H9 (cell line): ENCODE results near the gene ETFA. TPM values are rescaled to one million over a fixed set of nuclear protein-coding genes. Genes with fewer than 3 reads are reported as not detected.
A peak's percentile ranks its signal among the peaks of the same experiment; 100 is the strongest.

Experiments
- DNase-seq: peaks from one replicate; pipeline ENCODE4 v3.0.0-alpha.2; 2017
- H2AFZ ChIP-seq: one replicate; pipeline ENCODE4 v1.6.1; 2013; ENCODE audit warnings: mild to moderate bottlenecking, low read length, control low read depth, moderate library complexity
- H2AK5ac ChIP-seq: 2 replicates; pipeline ENCODE4 v1.6.1; 2013; ENCODE audit warnings: low read length, control low read depth, mixed read lengths; ENCODE audit not compliant: insufficient read length
- H2BK120ac ChIP-seq: one replicate; pipeline ENCODE4 v1.6.1; 2013; ENCODE audit warnings: low read depth, mild to moderate bottlenecking, low read length, control low read depth, inconsistent platforms; ENCODE audit not compliant: poor library complexity, severe bottlenecking
- H2BK12ac ChIP-seq: 2 replicates; pipeline ENCODE4 v1.6.1; 2013; ENCODE audit warnings: low read length, control low read depth, mixed read lengths, low read depth; ENCODE audit not compliant: insufficient read length
- H2BK15ac ChIP-seq: 2 replicates; pipeline ENCODE4 v1.6.1; 2013; ENCODE audit warnings: low read depth, low read length, control low read depth
- H2BK20ac ChIP-seq: one replicate; pipeline ENCODE4 v1.6.1; 2013; ENCODE audit warnings: low read depth, mild to moderate bottlenecking, low read length, control low read depth, inconsistent platforms; ENCODE audit not compliant: poor library complexity, severe bottlenecking
- H2BK5ac ChIP-seq: 2 replicates; pipeline ENCODE4 v1.6.1; 2013; ENCODE audit warnings: low read length, control low read depth, mixed read lengths; ENCODE audit not compliant: insufficient read length
- H3K14ac ChIP-seq: 2 replicates; pipeline ENCODE4 v1.6.1; 2013; ENCODE audit warnings: low read length, control low read depth; ENCODE audit not compliant: insufficient read depth
- H3K18ac ChIP-seq: 2 replicates; pipeline ENCODE4 v1.6.1; 2013; ENCODE audit warnings: low read depth, mild to moderate bottlenecking, mixed read lengths, low read length, control low read depth; ENCODE audit not compliant: insufficient read length
- H3K23ac ChIP-seq: 2 replicates; pipeline ENCODE4 v1.6.1; 2013; ENCODE audit warnings: low read length, control low read depth, mixed read lengths, low read depth; ENCODE audit not compliant: insufficient read length
- H3K23me2 ChIP-seq: 2 replicates; pipeline ENCODE4 v1.6.1; 2013; ENCODE audit warnings: low read depth, mild to moderate bottlenecking, mixed read lengths, low read length, control low read depth; ENCODE audit not compliant: insufficient read length, poor library complexity, severe bottlenecking
- H3K27ac ChIP-seq: 2 replicates; pipeline ENCODE4 v1.5.1; 2013; ENCODE audit warnings: low read length, control low read depth, mixed read lengths, low read depth; ENCODE audit not compliant: insufficient read length
- H3K27me3 ChIP-seq: 2 replicates; pipeline ENCODE4 v1.6.1; 2013; ENCODE audit warnings: low read length, control low read depth, inconsistent platforms; ENCODE audit not compliant: insufficient read depth
- H3K4ac ChIP-seq: 2 replicates; pipeline ENCODE4 v1.6.1; 2013; ENCODE audit warnings: low read depth, mild to moderate bottlenecking, control low read depth, inconsistent platforms, low read length, moderate library complexity
- H3K4me1 ChIP-seq: 2 replicates; pipeline ENCODE4 v1.6.1; 2013; ENCODE audit warnings: low read length, control low read depth, inconsistent platforms; ENCODE audit not compliant: insufficient read depth
- H3K4me2 ChIP-seq: 2 replicates; pipeline ENCODE4 v1.6.1; 2013; ENCODE audit warnings: low read length, control low read depth, mixed read lengths; ENCODE audit not compliant: insufficient read length, insufficient read depth
- H3K56ac ChIP-seq: 2 replicates; pipeline ENCODE4 v1.6.1; 2013; ENCODE audit warnings: low read depth, mild to moderate bottlenecking, mixed read lengths, low read length, control low read depth; ENCODE audit not compliant: insufficient read length
- H3K79me1 ChIP-seq: 2 replicates; pipeline ENCODE4 v1.6.1; 2013; ENCODE audit warnings: low read depth, mild to moderate bottlenecking, moderate library complexity, low read length, control low read depth, inconsistent platforms; ENCODE audit not compliant: insufficient read depth, poor library complexity, severe bottlenecking
- H3K79me2 ChIP-seq: 2 replicates; pipeline ENCODE4 v1.6.1; 2013; ENCODE audit warnings: low read length, control low read depth, inconsistent platforms; ENCODE audit not compliant: insufficient read depth
- H3K9ac ChIP-seq: 2 replicates; pipeline ENCODE4 v1.6.1; 2013; ENCODE audit warnings: low read length, control low read depth, mixed read lengths; ENCODE audit not compliant: insufficient read length; ENCODE audit errors: extremely low read depth
- H3K9me3 ChIP-seq: one replicate; pipeline ENCODE4 v1.6.1; 2013; ENCODE audit warnings: low read depth, low read length, inconsistent platforms; ENCODE audit not compliant: control insufficient read depth
- H3T11ph ChIP-seq: one replicate; pipeline ENCODE4 v1.6.1; 2013; ENCODE audit warnings: mild to moderate bottlenecking, low read length, control low read depth, inconsistent platforms
- H4K20me1 ChIP-seq: one replicate; pipeline ENCODE4 v1.6.1; 2013; ENCODE audit not compliant: control insufficient read depth, insufficient read length, insufficient read depth
- H4K5ac ChIP-seq: 2 replicates; pipeline ENCODE4 v1.6.1; 2013; ENCODE audit warnings: low read depth, mild to moderate bottlenecking, mixed read lengths, low read length, control low read depth; ENCODE audit not compliant: insufficient read length
- H4K8ac ChIP-seq: replicated peaks from 2 replicates; pipeline ENCODE4 v1.6.1; 2013; ENCODE audit warnings: low read length, control low read depth, mixed read lengths, low read depth; ENCODE audit not compliant: insufficient read length
- H4K91ac ChIP-seq: 2 replicates; pipeline ENCODE4 v1.6.1; 2013; ENCODE audit warnings: low read depth, mild to moderate bottlenecking, moderate library complexity, mixed read lengths, low read length, control low read depth; ENCODE audit not compliant: insufficient read length
- H3K27ac Mint-ChIP-seq, 3 experiments: 2 replicates in 2 of 3; 3 replicates in 1 of 3; pipeline ENCODE4 v1.8.0; 2020 to 2021; ENCODE audit warnings: mixed read lengths in 3 of 3, mild to moderate bottlenecking in 1 of 3, moderate library complexity in 1 of 3
- H3K27me3 Mint-ChIP-seq: 2 replicates; pipeline ENCODE4 v1.8.0; 2021; ENCODE audit warnings: low read depth, mild to moderate bottlenecking, moderate library complexity, mixed read lengths
- H3K36me3 Mint-ChIP-seq, 3 experiments: 2 replicates in 2 of 3; 3 replicates in 1 of 3; pipeline ENCODE4 v1.8.0; 2020 to 2021; ENCODE audit warnings: low read depth in 3 of 3, mixed read lengths in 3 of 3; ENCODE audit not compliant: insufficient read depth in 1 of 3
- H3K4me1 Mint-ChIP-seq, 2 experiments: 2 replicates each; pipeline ENCODE4 v1.8.0; 2020; ENCODE audit warnings: mixed read lengths in 2 of 2
- H3K4me3 Mint-ChIP-seq, 2 experiments: 2 replicates in 1 of 2; 3 replicates in 1 of 2; pipeline ENCODE4 v1.8.0; 2020 to 2021; ENCODE audit warnings: mild to moderate bottlenecking in 2 of 2, mixed read lengths in 2 of 2, moderate library complexity in 1 of 2
- H3K9me3 Mint-ChIP-seq, 2 experiments: 2 replicates in 1 of 2; 3 replicates in 1 of 2; pipeline ENCODE4 v1.8.0; 2020; ENCODE audit warnings: mild to moderate bottlenecking in 2 of 2, mixed read lengths in 2 of 2, moderate library complexity in 1 of 2
- WGBS: extraction: QIAGEN DNeasy Blood & Tissue Kit; methylation state at CpG from one replicate; pipeline ENCODE4 v1.1.7; 2013; ENCODE audit warnings: missing lambda C conversion rate, low lambda C conversion rate, mixed read lengths; ENCODE audit not compliant: insufficient read length; ENCODE audit errors: extremely low coverage; 5-methylcytosine and 5-hydroxymethylcytosine counted together
- total RNA-seq: library from RNA; stranded (reverse); gene quantifications from 2 replicates; pipeline ENCODE4 v1.2.1, GENCODE V29; 2021
- TF ChIP-seq, protein P1 (sequence below): fragments of 200-600 bp; sonication (generic); conservative IDR thresholded peaks from 3 replicates; pipeline ENCODE4 v1.8.0; 2021; ENCODE audit warnings: antibody characterized with exemption, mild to moderate bottlenecking

Gene ETFA
- total RNA-seq, 1 experiment from 2014 or later = 109 TPM

DNA sequence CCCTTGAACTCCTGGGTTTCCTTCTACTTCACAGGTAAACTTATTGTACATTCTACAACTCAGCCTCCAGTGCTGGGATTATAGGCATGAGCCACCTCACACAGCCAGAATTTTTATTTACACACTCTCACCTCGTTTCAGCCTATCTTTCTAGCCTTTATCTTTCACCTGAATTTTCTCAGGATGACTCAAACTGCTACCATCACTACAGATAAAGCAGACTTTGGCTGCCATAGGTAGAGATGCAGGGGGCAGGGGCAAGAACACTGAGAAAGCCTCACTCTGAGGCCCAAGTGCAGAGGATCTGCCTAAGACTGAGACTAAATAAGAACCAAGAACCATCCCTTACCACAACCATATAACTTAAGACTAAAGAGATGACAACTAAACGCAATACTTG, 59.0 kb downstream of the ETFA start:
- no peak overlapping the region for H2BK20ac ChIP-seq
- no peak overlapping the region for H2AK5ac ChIP-seq
- no peak overlapping the region for H3K9ac ChIP-seq
- TF ChIP-seq, protein P1, sequence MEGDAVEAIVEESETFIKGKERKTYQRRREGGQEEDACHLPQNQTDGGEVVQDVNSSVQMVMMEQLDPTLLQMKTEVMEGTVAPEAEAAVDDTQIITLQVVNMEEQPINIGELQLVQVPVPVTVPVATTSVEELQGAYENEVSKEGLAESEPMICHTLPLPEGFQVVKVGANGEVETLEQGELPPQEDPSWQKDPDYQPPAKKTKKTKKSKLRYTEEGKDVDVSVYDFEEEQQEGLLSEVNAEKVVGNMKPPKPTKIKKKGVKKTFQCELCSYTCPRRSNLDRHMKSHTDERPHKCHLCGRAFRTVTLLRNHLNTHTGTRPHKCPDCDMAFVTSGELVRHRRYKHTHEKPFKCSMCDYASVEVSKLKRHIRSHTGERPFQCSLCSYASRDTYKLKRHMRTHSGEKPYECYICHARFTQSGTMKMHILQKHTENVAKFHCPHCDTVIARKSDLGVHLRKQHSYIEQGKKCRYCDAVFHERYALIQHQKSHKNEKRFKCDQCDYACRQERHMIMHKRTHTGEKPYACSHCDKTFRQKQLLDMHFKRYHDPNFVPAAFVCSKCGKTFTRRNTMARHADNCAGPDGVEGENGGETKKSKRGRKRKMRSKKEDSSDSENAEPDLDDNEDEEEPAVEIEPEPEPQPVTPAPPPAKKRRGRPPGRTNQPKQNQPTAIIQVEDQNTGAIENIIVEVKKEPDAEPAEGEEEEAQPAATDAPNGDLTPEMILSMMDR = no peak
- no peaks in the 10 kb centered on the region for H3K27me3 ChIP-seq
- H3K4me2 ChIP-seq = no peak overlapping the region
- H3K4me3 Mint-ChIP-seq = no peak overlapping the region
- no peaks in the 10 kb centered on the region for H3K9me3 ChIP-seq
- no peak overlapping the region for H3T11ph ChIP-seq
- H4K5ac ChIP-seq = no peak overlapping the region
- no peaks in the 10 kb centered on the region for H3K23me2 ChIP-seq
- no peak overlapping the region for H2BK12ac ChIP-seq
- DNase-seq = no peak
- peak overlapping the region; percentile 83 for H3K23ac ChIP-seq
- no peaks in the 10 kb centered on the region for H3K27me3 Mint-ChIP-seq
- peaks cover 2% of the 10 kb centered on the region; the same call in 1 of the 2 replicates for H3K4me1 ChIP-seq
- no peak overlapping the region for H3K27ac ChIP-seq
- H3K79me2 ChIP-seq = no peaks in the 10 kb centered on the region
- no peak overlapping the region for H3K14ac ChIP-seq
- no peak overlapping the region for H2BK15ac ChIP-seq
- H3K36me3 Mint-ChIP-seq = peaks cover 0 to 5% (median 4%) of the 10 kb centered on the region in 3 experiments; a peak in 3 of 7 replicates
- peaks cover 16 to 18% of the 10 kb centered on the region in 2 experiments for H3K4me1 Mint-ChIP-seq
- H4K8ac ChIP-seq = no peak overlapping the region
- H4K91ac ChIP-seq = no peak overlapping the region
- WGBS = no CpG with 5 or more reads among the region's 2 CpGs
- H2AFZ ChIP-seq = no peak overlapping the region
- no peaks in the 10 kb centered on the region for H3K9me3 Mint-ChIP-seq
- no peak overlapping the region; a peak in 1 of 7 replicates for H3K27ac Mint-ChIP-seq
- H2BK120ac ChIP-seq = no peak overlapping the region
- no peak overlapping the region for H3K4ac ChIP-seq
- H3K56ac ChIP-seq = no peak overlapping the region
- H2BK5ac ChIP-seq = no peak overlapping the region
- H3K79me1 ChIP-seq = no peaks in the 10 kb centered on the region
- H4K20me1 ChIP-seq = no peaks in the 10 kb centered on the region
- no peak overlapping the region for H3K18ac ChIP-seq
